Measurements from ENCODE around the gene DTX3. TPM values are rescaled to one million over a fixed set of nuclear protein-coding genes. Genes with fewer than 3 reads are reported as not detected.
"Not testable (repeated sequence)": the region's sequence is repeated elsewhere in the genome, so short reads cannot be mapped to it uniquely, and the experiment has no call there.

The DTX3 gene
- total RNA-seq, 1 experiment from 2014 or later, result 61.7 TPM

GRCh38 chr12:57560516-57560915, 44.1 kb upstream of the DTX3 start:
- ChIA-PET CTCF (no interaction called here), POLR2A (ENCODE audit: low non-redundant PET) (no interaction called here)
- no peak for TF ChIP-seq EZH2 (IDR thresholded peaks at IDR 0.05; ENCODE audit: borderline replicate concordance, low read depth, low read length, poor library complexity, severe bottlenecking)
- TF ChIP-seq, protein P1, sequence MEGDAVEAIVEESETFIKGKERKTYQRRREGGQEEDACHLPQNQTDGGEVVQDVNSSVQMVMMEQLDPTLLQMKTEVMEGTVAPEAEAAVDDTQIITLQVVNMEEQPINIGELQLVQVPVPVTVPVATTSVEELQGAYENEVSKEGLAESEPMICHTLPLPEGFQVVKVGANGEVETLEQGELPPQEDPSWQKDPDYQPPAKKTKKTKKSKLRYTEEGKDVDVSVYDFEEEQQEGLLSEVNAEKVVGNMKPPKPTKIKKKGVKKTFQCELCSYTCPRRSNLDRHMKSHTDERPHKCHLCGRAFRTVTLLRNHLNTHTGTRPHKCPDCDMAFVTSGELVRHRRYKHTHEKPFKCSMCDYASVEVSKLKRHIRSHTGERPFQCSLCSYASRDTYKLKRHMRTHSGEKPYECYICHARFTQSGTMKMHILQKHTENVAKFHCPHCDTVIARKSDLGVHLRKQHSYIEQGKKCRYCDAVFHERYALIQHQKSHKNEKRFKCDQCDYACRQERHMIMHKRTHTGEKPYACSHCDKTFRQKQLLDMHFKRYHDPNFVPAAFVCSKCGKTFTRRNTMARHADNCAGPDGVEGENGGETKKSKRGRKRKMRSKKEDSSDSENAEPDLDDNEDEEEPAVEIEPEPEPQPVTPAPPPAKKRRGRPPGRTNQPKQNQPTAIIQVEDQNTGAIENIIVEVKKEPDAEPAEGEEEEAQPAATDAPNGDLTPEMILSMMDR (conservative IDR thresholded peaks at IDR 0.05; ENCODE audit: low read depth, low read length), result no peak
- H3K9me3 ChIP-seq (ENCODE audit: low read depth, low read length, poor library complexity, severe bottlenecking), result no peaks in the 10 kb centered on the region
- H3K27ac ChIP-seq (ENCODE audit: low read depth, low read length, poor library complexity, severe bottlenecking), result no peak overlapping the region
- H3K36me3 ChIP-seq (ENCODE audit: insufficient read depth, low read length, poor library complexity, severe bottlenecking), result no peaks in the 10 kb centered on the region
- no peaks in the 10 kb centered on the region for H3K4me1 ChIP-seq (ENCODE audit: insufficient read depth, low read length, poor library complexity, severe bottlenecking)
- DNase-seq (ENCODE audit: low spot score), result no peak
- H3K27me3 ChIP-seq (replicated peaks; ENCODE audit: insufficient read depth, low read depth, low read length, poor library complexity), result no peaks in the 10 kb centered on the region
- intact Hi-C loops (cut with micrococcal nuclease; ENCODE audit: unreplicated experiment), result no loop called here
- H3K4me3 ChIP-seq (ENCODE audit: low read depth, low read length, poor library complexity, severe bottlenecking), result no peak overlapping the region
- BruUV-seq (replicated peaks), result no TSS peak

- intact Hi-C loops (cut with micrococcal nuclease; ENCODE audit: unreplicated experiment); H3K36me3 ChIP-seq (ENCODE audit: insufficient read depth, low read length, poor library complexity, severe bottlenecking); H3K4me3 ChIP-seq (ENCODE audit: low read depth, low read length, poor library complexity, severe bottlenecking); POLR2A ChIA-PET (ENCODE audit: low non-redundant PET); H3K27ac ChIP-seq (ENCODE audit: low read depth, low read length, poor library complexity, severe bottlenecking); DNase-seq (ENCODE audit: low spot score); H3K9me3 ChIP-seq (ENCODE audit: low read depth, low read length, poor library complexity, severe bottlenecking); H3K4me1 ChIP-seq (ENCODE audit: insufficient read depth, low read length, poor library complexity, severe bottlenecking); H3K27me3 ChIP-seq (replicated peaks; ENCODE audit: insufficient read depth, low read depth, low read length, poor library complexity); CTCF ChIA-PET; BruUV-seq (replicated peaks): not testable (repeated sequence)
Measured at GRCh38 chr12:57561117-57561516, 43.5 kb upstream of the DTX3 start.

DNA sequence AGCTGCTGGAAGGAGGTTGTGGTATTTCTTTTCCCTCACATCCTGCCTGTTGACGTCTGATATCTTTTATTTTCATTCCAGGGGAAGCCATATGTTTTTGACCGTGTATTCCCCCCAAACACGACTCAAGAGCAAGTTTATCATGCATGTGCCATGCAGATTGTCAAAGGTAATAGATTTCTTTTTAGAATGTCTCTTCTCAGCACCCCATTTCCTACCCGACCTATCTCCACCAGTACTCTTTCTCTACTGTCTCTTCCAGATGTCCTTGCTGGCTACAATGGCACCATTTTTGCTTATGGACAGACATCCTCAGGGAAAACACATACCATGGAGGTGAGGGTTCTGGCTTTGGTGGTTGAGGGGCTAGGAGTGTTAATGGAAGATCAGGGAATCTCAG, 41.3 kb upstream of the DTX3 start:
- TF ChIP-seq EZH2 (IDR thresholded peaks at IDR 0.05; ENCODE audit: borderline replicate concordance, low read depth, low read length, poor library complexity, severe bottlenecking), result no peak
- TF ChIP-seq, protein P1 (conservative IDR thresholded peaks at IDR 0.05; ENCODE audit: low read depth, low read length), result no peak
- POLR2A ChIA-PET (ENCODE audit: low non-redundant PET), result no interaction called here
- no peaks in the 10 kb centered on the region for H3K27me3 ChIP-seq (replicated peaks; ENCODE audit: insufficient read depth, low read depth, low read length, poor library complexity)
- BruUV-seq (replicated peaks), result no TSS peak
- H3K9me3 ChIP-seq (ENCODE audit: low read depth, low read length, poor library complexity, severe bottlenecking), result no peaks in the 10 kb centered on the region
- CTCF ChIA-PET, result no interaction called here
- DNase-seq (ENCODE audit: low spot score), result no peak
- H3K27ac ChIP-seq (ENCODE audit: low read depth, low read length, poor library complexity, severe bottlenecking), result no peak overlapping the region
- no peaks in the 10 kb centered on the region for H3K36me3 ChIP-seq (ENCODE audit: insufficient read depth, low read length, poor library complexity, severe bottlenecking)
- intact Hi-C loops (cut with micrococcal nuclease; ENCODE audit: unreplicated experiment), result no loop called here
- no peak overlapping the region for H3K4me3 ChIP-seq (ENCODE audit: low read depth, low read length, poor library complexity, severe bottlenecking)
- H3K4me1 ChIP-seq (ENCODE audit: insufficient read depth, low read length, poor library complexity, severe bottlenecking), result no peaks in the 10 kb centered on the region

- Histone ChIP-seq H3K9me3 (ENCODE audit: low read depth, low read length, poor library complexity, severe bottlenecking) (no peaks in the 10 kb centered on the region), H3K27me3 (replicated peaks; ENCODE audit: insufficient read depth, low read depth, low read length, poor library complexity) (no peaks in the 10 kb centered on the region), H3K27ac (ENCODE audit: low read depth, low read length, poor library complexity, severe bottlenecking) (no peak overlapping the region), H3K36me3 (ENCODE audit: insufficient read depth, low read length, poor library complexity, severe bottlenecking) (no peaks in the 10 kb centered on the region), H3K4me3 (ENCODE audit: low read depth, low read length, poor library complexity, severe bottlenecking) (no peak overlapping the region), H3K4me1 (ENCODE audit: insufficient read depth, low read length, poor library complexity, severe bottlenecking) (no peaks in the 10 kb centered on the region)
- no peak for DNase-seq (ENCODE audit: low spot score)
- intact Hi-C loops (cut with micrococcal nuclease; ENCODE audit: unreplicated experiment), result no loop called here
- ChIA-PET CTCF (no interaction called here), POLR2A (ENCODE audit: low non-redundant PET) (no interaction called here)
- no peak for TF ChIP-seq EZH2 (IDR thresholded peaks at IDR 0.05; ENCODE audit: borderline replicate concordance, low read depth, low read length, poor library complexity, severe bottlenecking)
- TF ChIP-seq, protein P1 (conservative IDR thresholded peaks at IDR 0.05; ENCODE audit: low read depth, low read length), result no peak
- no TSS peak for BruUV-seq (replicated peaks)
Measured at GRCh38 chr12:57564178-57564740, 40.4 kb upstream of the DTX3 start.
